Measurements from ENCODE around the gene KIF6. TPM values are rescaled to one million over a fixed set of nuclear protein-coding genes. Genes with fewer than 3 reads are reported as not detected.

KIF6 gene
- total and polyA plus RNA-seq, 2 of the 8 experiments (the other 6 are each of a cell fraction or from before 2014, with no cell fraction given) = 0.53 to 0.65 TPM

DNA sequence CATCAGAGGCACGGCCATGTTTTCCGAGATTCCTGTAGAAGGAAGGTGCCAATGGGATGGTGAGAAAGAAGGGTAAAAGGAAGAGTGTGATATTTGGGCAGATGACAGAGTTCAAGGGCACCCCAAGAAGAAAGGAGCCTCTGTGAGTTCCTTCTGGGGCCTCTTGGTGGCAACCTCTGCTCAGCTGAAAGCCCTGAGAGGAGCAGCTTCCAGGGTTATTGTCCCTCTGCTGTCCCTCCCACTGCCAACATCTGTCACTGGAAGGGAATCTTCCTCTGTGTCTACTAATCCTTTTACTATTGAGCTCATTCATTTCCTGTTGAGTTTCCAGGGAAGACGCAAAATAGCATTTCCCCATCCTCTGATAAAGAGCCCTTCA is 362.7 kb downstream of the KIF6 start:
- Histone ChIP-seq H4K5ac (ENCODE audit: insufficient read length, low read depth, low read length) (no peak overlapping the region), H3K79me2 (ENCODE audit: control insufficient read depth in 1 of 2, insufficient read depth in 2 of 2, low read length in 2 of 2) (no peaks in the 10 kb centered on the region), H2BK15ac (ENCODE audit: low read length) (no peak overlapping the region), H2BK12ac (ENCODE audit: low read depth, low read length) (peak overlapping the region; percentile 27; the same call in 1 of the 2 replicates), H3K4me3 (ENCODE audit: extremely low read depth in 1 of 4, insufficient read depth in 2 of 4, low read depth in 3 of 4, low read length in 4 of 4) (no peak overlapping the region), H3K9me3 (ENCODE audit: insufficient read depth in 2 of 2, low read depth in 1 of 2, low read length in 1 of 2) (no peaks in the 10 kb centered on the region), H3K27ac (ENCODE audit: low read depth, low read length) (no peak overlapping the region), H4K8ac (ENCODE audit: extremely low read depth, insufficient read depth, low read length) (no peak overlapping the region), H3K18ac (ENCODE audit: extremely low read depth, low read length) (peak overlapping the region; percentile 10), H2BK5ac (ENCODE audit: low read depth, low read length) (0 out of 2 replicates have a peak overlapping the region, but pooled peaks have one; percentile 50), H2AK5ac (ENCODE audit: low read depth, low read length) (no peak overlapping the region), H4K91ac (replicated peaks; ENCODE audit: insufficient read length, low read length) (peak overlapping the region; percentile 6), H3K23ac (ENCODE audit: insufficient read length) (no peak overlapping the region), H3K4ac (replicated peaks; ENCODE audit: insufficient read length, low read depth, low read length) (no peak overlapping the region), H3K79me1 (ENCODE audit: low read depth, low read length) (no peaks in the 10 kb centered on the region), H3K9ac (replicated peaks in 1 of 4; ENCODE audit: extremely low read depth in 1 of 4, low read depth in 3 of 4, low read length in 3 of 4) (no peak overlapping the region), H2AFZ (ENCODE audit: low read length) (peak overlapping the region; percentile 63; the same call in 1 of the 2 replicates), H3K23me2 (ENCODE audit: low read depth, low read length) (peaks cover 2% of the 10 kb centered on the region; the same call in 1 of the 2 replicates), H3K4me2 (ENCODE audit: insufficient read depth in 1 of 2, low read depth in 2 of 2, low read length in 2 of 2) (0 out of 4 replicates have a peak overlapping the region, but pooled peaks of 1 of the 2 experiments have one; percentile 55), H3K4me1 (replicated peaks in 1 of 4; ENCODE audit: control insufficient read depth in 3 of 4, insufficient read depth in 4 of 4, low read length in 3 of 4) (peaks cover 0 to 7% (median 2%) of the 10 kb centered on the region in 4 experiments; a peak in 4 of 7 replicates), H3K56ac (replicated peaks; ENCODE audit: insufficient read length, low read depth, low read length) (no peak overlapping the region), H3K27me3 (replicated peaks in 1 of 4; ENCODE audit: control insufficient read depth in 3 of 4, extremely low read depth in 1 of 4, insufficient read depth in 3 of 4, low read length in 3 of 4) (no peaks in the 10 kb centered on the region), H4K20me1 (replicated peaks in 1 of 2; ENCODE audit: control insufficient read depth in 1 of 2, insufficient read depth in 2 of 2, low read length in 2 of 2) (no peaks in the 10 kb centered on the region), H3K36me3 (ENCODE audit: control insufficient read depth in 2 of 4, insufficient read depth in 4 of 4, low read length in 3 of 4) (no peaks in the 10 kb centered on the region), H3K14ac (ENCODE audit: insufficient read length) (no peak overlapping the region), H2BK120ac (replicated peaks; ENCODE audit: low read depth, low read length) (no peak overlapping the region), H2BK20ac (ENCODE audit: low read length) (no peak overlapping the region)
- DNase-seq (ENCODE audit: low read depth in 1 of 2, low spot score in 2 of 2) = no peak
- no peak for FAIRE-seq
- TF ChIP-seq KDM5A (IDR thresholded peaks at IDR 0.05; ENCODE audit: low read length) (no peak), TBP (IDR thresholded peaks at IDR 0.05; ENCODE audit: low read depth, low read length) (no peak), RAD21 (IDR thresholded peaks at IDR 0.05 in 1 of 2, conservative IDR thresholded peaks at IDR 0.05 in 1 of 2; ENCODE audit: low read depth in 2 of 2, low read length in 2 of 2) (peak; percentile 68 to 75), ASH2L (IDR thresholded peaks at IDR 0.05; ENCODE audit: low read length) (peak; percentile 7), RFX5 (IDR thresholded peaks at IDR 0.05; ENCODE audit: borderline replicate concordance, low read depth, low read length) (no peak)
- TF ChIP-seq, protein P1, sequence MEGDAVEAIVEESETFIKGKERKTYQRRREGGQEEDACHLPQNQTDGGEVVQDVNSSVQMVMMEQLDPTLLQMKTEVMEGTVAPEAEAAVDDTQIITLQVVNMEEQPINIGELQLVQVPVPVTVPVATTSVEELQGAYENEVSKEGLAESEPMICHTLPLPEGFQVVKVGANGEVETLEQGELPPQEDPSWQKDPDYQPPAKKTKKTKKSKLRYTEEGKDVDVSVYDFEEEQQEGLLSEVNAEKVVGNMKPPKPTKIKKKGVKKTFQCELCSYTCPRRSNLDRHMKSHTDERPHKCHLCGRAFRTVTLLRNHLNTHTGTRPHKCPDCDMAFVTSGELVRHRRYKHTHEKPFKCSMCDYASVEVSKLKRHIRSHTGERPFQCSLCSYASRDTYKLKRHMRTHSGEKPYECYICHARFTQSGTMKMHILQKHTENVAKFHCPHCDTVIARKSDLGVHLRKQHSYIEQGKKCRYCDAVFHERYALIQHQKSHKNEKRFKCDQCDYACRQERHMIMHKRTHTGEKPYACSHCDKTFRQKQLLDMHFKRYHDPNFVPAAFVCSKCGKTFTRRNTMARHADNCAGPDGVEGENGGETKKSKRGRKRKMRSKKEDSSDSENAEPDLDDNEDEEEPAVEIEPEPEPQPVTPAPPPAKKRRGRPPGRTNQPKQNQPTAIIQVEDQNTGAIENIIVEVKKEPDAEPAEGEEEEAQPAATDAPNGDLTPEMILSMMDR (IDR thresholded peaks at IDR 0.05; ENCODE audit: control extremely low read depth in 1 of 3, insufficient read depth in 1 of 3, low read depth in 1 of 3, low read length in 3 of 3) = peak in 2 of 3 experiments; percentile 40 to 48; a peak in 2 of 4 replicates
- TF ChIP-seq, protein P2, sequence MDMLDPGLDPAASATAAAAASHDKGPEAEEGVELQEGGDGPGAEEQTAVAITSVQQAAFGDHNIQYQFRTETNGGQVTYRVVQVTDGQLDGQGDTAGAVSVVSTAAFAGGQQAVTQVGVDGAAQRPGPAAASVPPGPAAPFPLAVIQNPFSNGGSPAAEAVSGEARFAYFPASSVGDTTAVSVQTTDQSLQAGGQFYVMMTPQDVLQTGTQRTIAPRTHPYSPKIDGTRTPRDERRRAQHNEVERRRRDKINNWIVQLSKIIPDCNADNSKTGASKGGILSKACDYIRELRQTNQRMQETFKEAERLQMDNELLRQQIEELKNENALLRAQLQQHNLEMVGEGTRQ (IDR thresholded peaks at IDR 0.05; ENCODE audit: low read length) = no peak
- ChIA-PET CTCF (ENCODE audit: partially characterized antibody) (interaction anchor here (0.6 to 6.3 kb wide), 53 partner anchors 8 to 1478 kb away, joined by 3 to 89 read pairs (median 3); partner anchors contain the start of gene KIF6), POLR2A (ENCODE audit: partially characterized antibody) (interaction anchor here (0.6 kb wide), 1 partner anchor 536 kb away, joined by 3 read pairs; no protein-coding TSS in a partner anchor)
- 80% methylated on average over 3 of the region's 3 CpGs; no CpG with 5 or more reads in 1 of the 2 experiments for WGBS, 2 experiments (ENCODE audit: extremely low coverage in 1 of 2, insufficient coverage in 1 of 2, insufficient read length in 1 of 2, insufficient replicate concordance in 2 of 2, low coverage in 1 of 2, low lambda C conversion rate in 2 of 2, missing lambda C conversion rate in 1 of 2)

Data from H1 (cell line).